ENCODE measurements around the gene MAMLD1.

MAMLD1 gene

GRCh38 chrX:150456941-150457340 is 93.8 kb downstream of the MAMLD1 start:
- ChIA-PET POLR2A (no interaction called here), CTCF (interaction anchor here (0.5 to 1.0 kb wide), 2 partner anchors 27 to 43 kb away, joined by 3 to 4 read pairs; no protein-coding TSS in a partner anchor)
- Histone ChIP-seq H3K27ac (ENCODE audit: extremely low read depth, low read depth, low read length) (no peak overlapping the region), H3K4me1 (ENCODE audit: control insufficient read depth, insufficient read depth, low read length) (no peaks in the 10 kb centered on the region), H3K4me3 (ENCODE audit: low read depth, low read length) (no peak overlapping the region), H3K9me3 (ENCODE audit: control insufficient read depth, insufficient read depth, low read depth, low read length) (no peaks in the 10 kb centered on the region), H3K36me3 (ENCODE audit: control insufficient read depth in 2 of 2, insufficient read depth in 1 of 2, low read length in 2 of 2) (no peaks in the 10 kb centered on the region)
- TF ChIP-seq ZNF514 (tag by site-specific recombination; IDR thresholded peaks at IDR 0.05) = no peak
- no peak for TF ChIP-seq ZBTB8A (tag by site-specific recombination; IDR thresholded peaks at IDR 0.05)
- no peak for TF ChIP-seq INSM2 (tag by site-specific recombination; IDR thresholded peaks at IDR 0.05)
- no peak for TF ChIP-seq ZNF391 (tag by site-specific recombination; IDR thresholded peaks at IDR 0.05; ENCODE audit: borderline replicate concordance, low read depth)
- no peak for TF ChIP-seq ZNF394 (tag by site-specific recombination; IDR thresholded peaks at IDR 0.05; ENCODE audit: borderline replicate concordance)
- TF ChIP-seq ZNF362 (tag by site-specific recombination; IDR thresholded peaks at IDR 0.05) = no peak
- no peak for TF ChIP-seq ZBTB1 (tag by site-specific recombination; IDR thresholded peaks at IDR 0.05)
- no peak for TF ChIP-seq HOXA7 (CRISPR knock-in tag; IDR thresholded peaks at IDR 0.05; ENCODE audit: borderline replicate concordance)
- TF ChIP-seq ZBTB7A (tag by site-specific recombination; IDR thresholded peaks at IDR 0.05; ENCODE audit: low read depth) = no peak
- no peak for TF ChIP-seq ZSCAN23 (tag by site-specific recombination; IDR thresholded peaks at IDR 0.05)
- no peak for TF ChIP-seq TCF7L2 (IDR thresholded peaks at IDR 0.05; ENCODE audit: borderline replicate concordance, low read depth, low read length)
- no peak for TF ChIP-seq ZNF660 (tag by site-specific recombination; IDR thresholded peaks at IDR 0.05)
- no peak for TF ChIP-seq ZSCAN30 (tag by site-specific recombination; IDR thresholded peaks at IDR 0.05)
- no peak for TF ChIP-seq ZNF121 (tag by site-specific recombination; IDR thresholded peaks at IDR 0.05)
- no peak for TF ChIP-seq ZNF501 (tag by site-specific recombination; IDR thresholded peaks at IDR 0.05)
- no peak for TF ChIP-seq ZBTB6 (tag by site-specific recombination; IDR thresholded peaks at IDR 0.05)
- no peak for TF ChIP-seq PRDM6 (tag by site-specific recombination; IDR thresholded peaks at IDR 0.05)
- no peak for TF ChIP-seq ZNF621 (tag by site-specific recombination; IDR thresholded peaks at IDR 0.05)

- Histone ChIP-seq H3K9me3 (ENCODE audit: control insufficient read depth, insufficient read depth, low read depth, low read length) (no peaks in the 10 kb centered on the region), H3K27ac (ENCODE audit: extremely low read depth, low read depth, low read length) (no peak overlapping the region), H3K36me3 (ENCODE audit: control insufficient read depth in 2 of 2, insufficient read depth in 1 of 2, low read length in 2 of 2) (no peaks in the 10 kb centered on the region), H3K4me3 (ENCODE audit: low read depth, low read length) (no peak overlapping the region), H3K4me1 (ENCODE audit: control insufficient read depth, insufficient read depth, low read length) (no peaks in the 10 kb centered on the region)
- CTCF ChIA-PET = no interaction called here
- TF ChIP-seq YY1 (tag by site-specific recombination; IDR thresholded peaks at IDR 0.05) (no peak), ZNF202 (tag by site-specific recombination; IDR thresholded peaks at IDR 0.05; ENCODE audit: borderline replicate concordance) (no peak), ZNF157 (tag by site-specific recombination; IDR thresholded peaks at IDR 0.05) (no peak), ZNF624 (tag by site-specific recombination; IDR thresholded peaks at IDR 0.05) (no peak), ZNF10 (tag by site-specific recombination; IDR thresholded peaks at IDR 0.05) (no peak), ZNF133 (tag by site-specific recombination; IDR thresholded peaks at IDR 0.05) (no peak), WT1 (tag by site-specific recombination; IDR thresholded peaks at IDR 0.05) (no peak), TRIM28 (IDR thresholded peaks at IDR 0.05; ENCODE audit: borderline replicate concordance, low read length) (no peak), PRDM1 (tag by site-specific recombination; IDR thresholded peaks at IDR 0.05) (no peak), ZNF24 (tag by site-specific recombination; IDR thresholded peaks at IDR 0.05) (no peak), ZNF747 (tag by site-specific recombination; IDR thresholded peaks at IDR 0.05) (no peak)
- POLR2A ChIA-PET = no interaction called here
These were observed 96.1 kb downstream of the MAMLD1 start for GRCh38 chrX:150459196-150459595.

All from HEK293 (cell line).